HG03103 (cell line): Measurements from ENCODE around the gene SQOR.

ENCODE experiments used
- ATAC-seq: cut with Tn5 transposase; IDR thresholded peaks from one replicate; pipeline ENCODE4 v1.9.1; 2021; ENCODE audit warnings: low read depth; ENCODE audit not compliant: unreplicated experiment

The SQOR gene

GRCh38 chr15:45634432-45635190 lies at the start of gene SQOR:
TSS of gene SQOR (plus strand) at chr15:45635029. CDS start at chr15:45658924, 23,895 bp downstream.
- ATAC-seq, result peak; percentile 56

GRCh38 chr15:45585069-45585791 lies 49.6 kb upstream of the SQOR start:
- ATAC-seq, result no peak

- no peak for ATAC-seq
Measured at GRCh38 chr15:45586125-45586524, 48.7 kb upstream of the SQOR start.

GRCh38 chr15:45586601-45587094 lies 48.2 kb upstream of the SQOR start:
- ATAC-seq, result no peak

- peak; percentile 69 for ATAC-seq
Measured at GRCh38 chr15:45587095-45587862, 47.5 kb upstream of the SQOR start, which contains the start of gene BLOC1S6. TSS of gene BLOC1S6 (plus strand) at chr15:45587379. CDS start at chr15:45587444, 65 bp downstream.

GRCh38 chr15:45587863-45588170 lies 47.0 kb upstream of the SQOR start:
- ATAC-seq, result no peak

- ATAC-seq, result no peak
Measured at GRCh38 chr15:45588219-45588875, 46.5 kb upstream of the SQOR start.

GRCh38 chr15:45589256-45589655 lies 45.6 kb upstream of the SQOR start:
- no peak for ATAC-seq

- ATAC-seq, result no peak
Measured at GRCh38 chr15:45594319-45594718, 40.5 kb upstream of the SQOR start.

- ATAC-seq, result no peak
Measured at GRCh38 chr15:45594835-45595530, 39.8 kb upstream of the SQOR start.

GRCh38 chr15:45603881-45604280 lies 30.9 kb upstream of the SQOR start:
- ATAC-seq, result no peak

- ATAC-seq, result no peak
Measured at GRCh38 chr15:45604326-45604725, 30.5 kb upstream of the SQOR start.

- no peak for ATAC-seq
Measured at GRCh38 chr15:45606413-45606812, 28.4 kb upstream of the SQOR start.

- ATAC-seq, result no peak
Measured at GRCh38 chr15:45606841-45607240, 28.0 kb upstream of the SQOR start.

GRCh38 chr15:45611305-45611704 lies 23.5 kb upstream of the SQOR start:
- ATAC-seq, result no peak

- ATAC-seq, result no peak
Measured at GRCh38 chr15:45612790-45613415, 21.9 kb upstream of the SQOR start.

- ATAC-seq, result no peak
Measured at GRCh38 chr15:45616901-45617323, 17.9 kb upstream of the SQOR start.

GRCh38 chr15:45618813-45619212 lies 16.0 kb upstream of the SQOR start:
- ATAC-seq, result no peak

- ATAC-seq, result no peak
Measured at GRCh38 chr15:45628136-45628535, 6.7 kb upstream of the SQOR start.
